Mammary epithelial cell (primary cell): Measurements from ENCODE around the gene ATP7A.

Experiments used
- EZH2 ChIP-seq: IDR thresholded peaks from 2 replicates; pipeline ENCODE4 v1.6.1; 2012; ENCODE audit warnings: low read length, inconsistent platforms, borderline replicate concordance
- TF ChIP-seq, protein P1 (sequence below), 2 donors: IDR thresholded peaks in 1 of 2; conservative IDR thresholded peaks in 1 of 2; 2 replicates each; pipeline ENCODE4 v1.5.1; 2011 to 2012; ENCODE audit warnings: inconsistent platforms in 2 of 2, low read length in 2 of 2, mild to moderate bottlenecking in 2 of 2, control low read depth in 1 of 2, low read depth in 1 of 2; ENCODE audit not compliant: insufficient read depth in 1 of 2; ENCODE audit errors: extremely low read depth in 1 of 2

DNA sequence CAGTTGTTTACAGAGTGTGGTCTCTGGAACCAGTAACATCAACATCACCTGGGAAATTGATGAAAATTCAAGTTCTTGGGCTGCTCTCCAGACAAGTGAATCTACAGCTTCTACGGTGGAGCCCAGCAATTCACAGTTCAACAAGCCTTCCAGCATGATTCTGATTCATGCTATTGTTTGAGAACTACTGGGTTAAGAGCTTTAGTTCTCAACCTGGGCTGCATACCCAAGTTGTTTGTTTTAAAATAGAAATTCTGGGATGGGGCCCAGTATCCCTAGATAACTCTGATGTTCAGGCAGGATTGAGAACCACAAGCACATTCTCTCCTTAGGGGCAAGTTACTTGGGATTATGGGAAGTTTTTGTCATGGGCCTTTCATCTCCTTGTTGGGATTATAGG is 155.6 kb downstream of the ATP7A start:
- TF ChIP-seq, protein P1, sequence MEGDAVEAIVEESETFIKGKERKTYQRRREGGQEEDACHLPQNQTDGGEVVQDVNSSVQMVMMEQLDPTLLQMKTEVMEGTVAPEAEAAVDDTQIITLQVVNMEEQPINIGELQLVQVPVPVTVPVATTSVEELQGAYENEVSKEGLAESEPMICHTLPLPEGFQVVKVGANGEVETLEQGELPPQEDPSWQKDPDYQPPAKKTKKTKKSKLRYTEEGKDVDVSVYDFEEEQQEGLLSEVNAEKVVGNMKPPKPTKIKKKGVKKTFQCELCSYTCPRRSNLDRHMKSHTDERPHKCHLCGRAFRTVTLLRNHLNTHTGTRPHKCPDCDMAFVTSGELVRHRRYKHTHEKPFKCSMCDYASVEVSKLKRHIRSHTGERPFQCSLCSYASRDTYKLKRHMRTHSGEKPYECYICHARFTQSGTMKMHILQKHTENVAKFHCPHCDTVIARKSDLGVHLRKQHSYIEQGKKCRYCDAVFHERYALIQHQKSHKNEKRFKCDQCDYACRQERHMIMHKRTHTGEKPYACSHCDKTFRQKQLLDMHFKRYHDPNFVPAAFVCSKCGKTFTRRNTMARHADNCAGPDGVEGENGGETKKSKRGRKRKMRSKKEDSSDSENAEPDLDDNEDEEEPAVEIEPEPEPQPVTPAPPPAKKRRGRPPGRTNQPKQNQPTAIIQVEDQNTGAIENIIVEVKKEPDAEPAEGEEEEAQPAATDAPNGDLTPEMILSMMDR (conservative IDR thresholded peaks at IDR 0.05 in 1 of 2, IDR thresholded peaks at IDR 0.05 in 1 of 2; ENCODE audit: extremely low read depth in 1 of 2, insufficient read depth in 1 of 2, low read depth in 1 of 2, low read length in 2 of 2): no peak
- TF ChIP-seq EZH2: no peak
